Measurements from ENCODE around the gene GPC1.

- TF ChIP-seq TAF1 (IDR thresholded peaks at IDR 0.05; ENCODE audit: borderline replicate concordance, insufficient read depth, low read length) = no peak
- TF ChIP-seq, protein P1, sequence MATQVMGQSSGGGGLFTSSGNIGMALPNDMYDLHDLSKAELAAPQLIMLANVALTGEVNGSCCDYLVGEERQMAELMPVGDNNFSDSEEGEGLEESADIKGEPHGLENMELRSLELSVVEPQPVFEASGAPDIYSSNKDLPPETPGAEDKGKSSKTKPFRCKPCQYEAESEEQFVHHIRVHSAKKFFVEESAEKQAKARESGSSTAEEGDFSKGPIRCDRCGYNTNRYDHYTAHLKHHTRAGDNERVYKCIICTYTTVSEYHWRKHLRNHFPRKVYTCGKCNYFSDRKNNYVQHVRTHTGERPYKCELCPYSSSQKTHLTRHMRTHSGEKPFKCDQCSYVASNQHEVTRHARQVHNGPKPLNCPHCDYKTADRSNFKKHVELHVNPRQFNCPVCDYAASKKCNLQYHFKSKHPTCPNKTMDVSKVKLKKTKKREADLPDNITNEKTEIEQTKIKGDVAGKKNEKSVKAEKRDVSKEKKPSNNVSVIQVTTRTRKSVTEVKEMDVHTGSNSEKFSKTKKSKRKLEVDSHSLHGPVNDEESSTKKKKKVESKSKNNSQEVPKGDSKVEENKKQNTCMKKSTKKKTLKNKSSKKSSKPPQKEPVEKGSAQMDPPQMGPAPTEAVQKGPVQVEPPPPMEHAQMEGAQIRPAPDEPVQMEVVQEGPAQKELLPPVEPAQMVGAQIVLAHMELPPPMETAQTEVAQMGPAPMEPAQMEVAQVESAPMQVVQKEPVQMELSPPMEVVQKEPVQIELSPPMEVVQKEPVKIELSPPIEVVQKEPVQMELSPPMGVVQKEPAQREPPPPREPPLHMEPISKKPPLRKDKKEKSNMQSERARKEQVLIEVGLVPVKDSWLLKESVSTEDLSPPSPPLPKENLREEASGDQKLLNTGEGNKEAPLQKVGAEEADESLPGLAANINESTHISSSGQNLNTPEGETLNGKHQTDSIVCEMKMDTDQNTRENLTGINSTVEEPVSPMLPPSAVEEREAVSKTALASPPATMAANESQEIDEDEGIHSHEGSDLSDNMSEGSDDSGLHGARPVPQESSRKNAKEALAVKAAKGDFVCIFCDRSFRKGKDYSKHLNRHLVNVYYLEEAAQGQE (IDR thresholded peaks at IDR 0.05; ENCODE audit: insufficient read depth in 1 of 2, low read depth in 2 of 2, low read length in 2 of 2) = no peak
- TF ChIP-seq POLR2AphosphoS5 (IDR thresholded peaks at IDR 0.05; ENCODE audit: low read depth, low read length) = no peak
- no peak for TF ChIP-seq SIN3A (IDR thresholded peaks at IDR 0.05; ENCODE audit: borderline replicate concordance, insufficient read depth, low read length)
- no peak for TF ChIP-seq FOXP2 (optimal IDR thresholded peaks at IDR 0.05; ENCODE audit: borderline replicate concordance, extremely low read depth, extremely low read length, insufficient read depth)
Observed at GRCh38 chr2:240472078-240472790, 36.8 kb downstream of the GPC1 start.

Data from PFSK-1 (cell line).